ENCODE data around the gene ANXA8. TPM values are rescaled to one million over a fixed set of nuclear protein-coding genes. Genes with fewer than 3 reads are reported as not detected.
"Not testable (repeated sequence)": the region's sequence is repeated elsewhere in the genome, so short reads cannot be mapped to it uniquely, and the experiment has no call there.

ANXA8 gene
- polyA plus RNA-seq, 3 donors, result 0.20 to 12.7 (median 11.1) TPM

GRCh38 chr10:47467957-47468356, 16.0 kb downstream of the ANXA8 start:
- whole genome bisulfite sequencing, 3 donors, result 83 to 92% (median 92%) methylated on average over 4 to 5 of the region's 7 CpGs
- not testable (repeated sequence) for H3K27ac ChIP-seq (ENCODE audit: low read depth, low read length)

DNA sequence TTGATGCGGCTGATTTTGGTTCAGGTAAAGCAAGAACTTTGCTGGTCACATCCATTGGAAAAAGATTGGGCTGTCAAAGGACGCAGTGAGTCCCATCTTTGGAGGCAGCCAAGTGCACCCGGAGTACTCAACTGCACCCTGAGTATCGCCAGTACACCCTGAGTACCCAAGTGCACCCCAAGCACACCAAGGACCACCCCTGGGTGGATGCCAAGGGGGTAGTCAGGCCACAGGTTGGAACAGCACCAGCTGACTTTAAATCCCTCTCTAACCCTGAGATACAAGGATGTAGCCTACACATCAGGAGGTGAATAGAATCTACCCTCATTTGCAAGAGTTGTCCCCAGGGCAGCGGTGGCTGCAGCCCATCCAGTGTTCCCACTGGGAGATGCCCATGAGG, 16.5 kb downstream of the ANXA8 start:
- 83 to 96% (median 94%) methylated on average over 3 to 4 of the region's 5 CpGs for WGBS, 3 donors

GRCh38 chr10:47465216-47465917, 18.5 kb downstream of the ANXA8 start:
- WGBS, 3 donors, result 50 to 71% (median 58%) methylated on average over 13 to 14 of the region's 14 CpGs
- not testable (repeated sequence) for H3K27ac ChIP-seq (ENCODE audit: low read depth, low read length)

More for the DNA sequence above, 16.5 kb downstream of the ANXA8 start:
- not testable (repeated sequence) for H3K27ac ChIP-seq (ENCODE audit: low read depth, low read length)

DNA sequence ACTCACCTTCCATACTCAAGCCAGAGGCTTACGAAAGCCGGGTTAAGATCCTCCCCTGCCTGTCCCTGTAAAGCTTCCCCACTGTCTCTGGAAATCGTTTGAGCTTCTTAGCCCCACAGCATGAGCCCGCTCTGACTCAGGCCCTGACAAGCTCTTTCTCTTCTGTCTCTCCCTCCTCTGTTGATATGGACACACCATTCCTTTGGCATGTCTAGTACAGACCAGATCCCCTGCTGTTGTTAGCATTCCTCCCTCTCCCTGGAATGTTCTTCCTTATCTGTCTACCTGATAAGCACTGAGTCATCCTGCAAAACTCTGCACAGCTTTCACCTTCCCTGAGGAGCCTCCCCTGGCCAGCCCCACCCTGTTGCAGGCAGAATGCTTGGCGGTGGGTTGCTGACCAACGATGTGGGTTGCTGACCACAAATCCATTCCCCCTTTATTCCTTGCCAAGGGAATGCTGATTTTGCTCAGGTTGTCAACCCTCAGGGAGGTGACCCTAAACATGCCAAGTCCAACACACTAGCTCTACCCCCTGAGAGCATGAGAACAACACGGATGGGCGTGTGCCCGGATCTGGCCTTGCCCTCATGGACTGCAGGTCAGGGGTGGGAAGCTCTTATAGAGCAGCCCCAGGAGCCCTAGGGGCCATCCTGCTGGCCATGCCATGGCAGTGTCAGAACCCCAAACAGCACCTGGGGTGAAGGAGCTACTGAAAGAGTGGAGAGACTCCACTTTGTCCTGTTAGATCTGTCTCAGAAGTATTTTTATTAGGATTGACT, 21.1 kb downstream of the ANXA8 start:
- H3K27ac ChIP-seq (ENCODE audit: low read depth, low read length), result not testable (repeated sequence)
- WGBS, 3 donors, result 83 to 100% (median 97%) methylated on average over 1 to 3 of the region's 9 CpGs

DNA sequence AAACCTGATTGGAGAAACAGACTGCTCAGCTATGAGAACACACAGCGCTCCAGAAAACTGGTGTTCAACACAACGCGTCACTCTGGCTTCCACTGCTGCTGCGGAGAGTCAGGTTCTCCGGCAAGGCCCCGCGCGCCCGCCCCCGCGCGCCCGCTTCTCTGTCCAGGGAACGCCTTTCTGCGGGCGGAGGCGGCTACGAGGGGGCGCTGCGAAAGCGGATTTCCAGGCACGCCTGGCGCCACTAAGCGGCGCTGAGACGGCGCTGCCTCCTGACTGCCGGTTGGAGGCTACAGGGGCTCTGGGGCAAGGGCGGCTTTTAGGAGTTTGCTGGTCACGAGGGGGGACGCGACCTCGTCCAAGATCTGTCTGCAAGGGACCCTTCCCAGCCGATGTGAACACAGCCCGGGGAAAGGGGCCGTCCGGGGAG, 22.6 kb downstream of the ANXA8 start:
- H3K27ac ChIP-seq (ENCODE audit: low read depth, low read length), result not testable (repeated sequence)
- whole genome bisulfite sequencing, 3 donors, result 2 to 4% (median 2%) methylated on average over 15 to 27 of the region's 37 CpGs

GRCh38 chr10:47458466-47459154, 25.3 kb downstream of the ANXA8 start:
- no peak overlapping the region for H3K27ac ChIP-seq (ENCODE audit: low read depth, low read length)

GRCh38 chr10:47457826-47458225, 26.1 kb downstream of the ANXA8 start:
- no peak overlapping the region for H3K27ac ChIP-seq (ENCODE audit: low read depth, low read length)
- WGBS, 3 donors, result 78 to 96% (median 91%) methylated on average over 1 of the region's 1 CpG

More at GRCh38 chr10:47458466-47459154, 25.3 kb downstream of the ANXA8 start:
- 78 to 81% (median 79%) methylated on average over 4 of the region's 4 CpGs for WGBS, 3 donors

DNA sequence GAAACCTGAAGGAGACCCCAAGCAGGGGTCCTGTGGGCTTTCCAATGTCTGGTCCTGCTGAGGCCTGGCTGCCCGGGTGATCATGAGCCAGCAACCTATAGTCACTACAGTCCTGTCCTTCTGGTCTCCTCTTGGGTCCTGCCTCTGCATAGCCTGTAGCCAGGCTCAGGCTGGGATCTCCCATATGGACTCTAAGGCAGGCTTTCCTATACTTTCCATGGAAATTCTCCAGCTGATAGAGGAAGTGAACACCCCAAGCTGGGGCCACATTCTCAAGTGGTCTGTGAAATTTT, 26.4 kb downstream of the ANXA8 start:
- 92 to 100% (median 93%) methylated on average over 1 of the region's 1 CpG for WGBS, 3 donors
- H3K27ac ChIP-seq (ENCODE audit: low read depth, low read length), result no peak overlapping the region

GRCh38 chr10:47456794-47457527, 27.0 kb downstream of the ANXA8 start:
- WGBS, 3 donors, result 63 to 91% (median 83%) methylated on average over 6 of the region's 6 CpGs
- H3K27ac ChIP-seq (ENCODE audit: low read depth, low read length), result no peak overlapping the region

DNA sequence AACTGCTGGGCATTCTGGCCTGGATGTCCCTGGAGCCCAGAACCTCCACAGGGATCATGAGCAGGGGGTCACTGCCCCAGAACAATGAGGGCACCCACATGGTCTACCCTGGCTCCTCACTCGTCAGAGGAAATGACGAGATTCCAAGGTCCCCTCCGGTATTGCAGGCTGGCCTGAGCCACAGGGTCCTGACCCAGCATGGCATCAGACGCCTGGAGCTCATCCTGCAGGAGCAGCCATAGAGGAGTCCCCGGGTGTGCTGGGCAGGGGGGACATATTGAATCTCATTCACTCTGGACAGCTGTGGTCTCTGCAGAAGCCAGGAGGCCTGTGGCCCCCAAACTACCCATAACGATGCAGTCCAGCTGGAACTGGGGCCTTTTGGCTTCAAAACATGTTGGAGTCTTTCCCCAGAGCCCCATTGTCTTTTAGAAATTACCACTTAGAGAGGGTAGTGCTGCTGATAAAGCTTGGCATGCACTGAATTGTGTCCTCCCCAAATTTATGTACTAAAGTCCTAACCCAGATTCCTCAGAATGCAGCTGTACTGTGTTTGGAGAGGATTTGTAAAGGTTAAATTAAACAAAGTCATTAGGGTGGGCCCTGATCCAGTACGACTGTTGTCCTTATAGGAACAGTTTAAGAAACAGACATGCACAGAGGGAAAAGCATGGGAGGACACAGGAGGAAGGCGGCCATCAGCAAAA, 27.7 kb downstream of the ANXA8 start:
- 69 to 83% (median 77%) methylated on average over 8 of the region's 8 CpGs for WGBS, 3 donors
- no peak overlapping the region for H3K27ac ChIP-seq (ENCODE audit: low read depth, low read length)

- 71 to 79% (median 71%) methylated on average over 9 of the region's 9 CpGs for WGBS, 3 donors
- H3K27ac ChIP-seq (ENCODE audit: low read depth, low read length), result not testable (repeated sequence)
Observed at GRCh38 chr10:47455350-47456078, 28.4 kb downstream of the ANXA8 start.

- WGBS, 3 donors, result 82 to 93% (median 85%) methylated on average over 3 of the region's 3 CpGs
Observed at GRCh38 chr10:47454780-47455058, 29.2 kb downstream of the ANXA8 start.

GRCh38 chr10:47454008-47454779, 29.7 kb downstream of the ANXA8 start:
- 77 to 81% (median 79%) methylated on average over 10 of the region's 10 CpGs for WGBS, 3 donors

More at GRCh38 chr10:47454780-47455058, 29.2 kb downstream of the ANXA8 start:
- no peak overlapping the region for H3K27ac ChIP-seq (ENCODE audit: low read depth, low read length)

DNA sequence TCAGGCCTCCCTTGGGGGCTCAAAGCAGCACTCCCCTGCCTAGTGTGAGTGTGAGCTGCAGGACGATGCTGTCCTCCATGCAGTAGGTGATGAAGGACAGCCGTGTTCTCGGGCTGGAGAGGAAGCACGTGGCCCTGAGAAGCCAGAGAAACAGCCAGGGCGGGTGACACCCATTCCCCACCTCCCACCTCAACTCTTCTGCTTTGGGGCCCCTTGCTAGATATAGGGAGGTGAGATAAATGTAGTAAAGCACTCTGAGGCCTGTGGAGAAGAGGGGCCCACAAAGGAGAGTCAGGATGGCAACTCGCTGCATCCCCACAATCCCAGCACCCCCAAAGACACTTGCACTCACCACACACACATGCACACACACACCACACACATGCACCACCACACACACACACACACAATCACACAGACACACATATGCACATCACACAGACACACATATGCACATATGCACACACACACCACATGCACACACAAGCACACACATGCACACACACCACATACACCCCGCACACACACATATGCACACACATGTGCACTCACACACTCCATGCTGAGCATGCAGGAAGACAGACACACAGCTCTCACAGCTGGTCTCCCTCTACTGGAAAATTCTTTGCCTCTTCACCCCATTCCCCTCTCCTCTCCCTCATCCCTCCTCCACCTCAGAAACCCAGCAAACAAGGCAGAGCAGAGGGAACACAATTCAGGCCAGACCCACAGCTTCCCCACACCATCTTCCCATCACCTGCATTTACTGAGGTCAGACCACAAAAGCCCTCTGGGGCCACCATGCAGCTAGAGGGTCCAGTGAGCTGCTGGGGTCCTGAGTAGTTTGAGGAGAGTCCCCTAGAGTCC, 30.5 kb downstream of the ANXA8 start:
- no peak overlapping the region for H3K27ac ChIP-seq (ENCODE audit: low read depth, low read length)
- 58 to 67% (median 67%) methylated on average over 7 of the region's 7 CpGs for WGBS, 3 donors

More at GRCh38 chr10:47454008-47454779, 29.7 kb downstream of the ANXA8 start:
- H3K27ac ChIP-seq (ENCODE audit: low read depth, low read length), result no peak overlapping the region

GRCh38 chr10:47452495-47453140, 31.3 kb downstream of the ANXA8 start:
- 59 to 80% (median 73%) methylated on average over 11 of the region's 11 CpGs for WGBS, 3 donors
- H3K27ac ChIP-seq (ENCODE audit: low read depth, low read length), result no peak overlapping the region
